Measurements from ENCODE around the gene NRIP2.

Gene NRIP2

GRCh38 chr12:2824541-2824940, 10.3 kb downstream of the NRIP2 start:
- Histone ChIP-seq H3K9ac (ENCODE audit: low read length) (no peak overlapping the region), H3K36me3 (replicated peaks; ENCODE audit: low read depth, low read length) (peaks cover 46% of the 10 kb centered on the region), H3K4me1 (ENCODE audit: low read length) (no peaks in the 10 kb centered on the region), H3K4me3 (ENCODE audit: low read length) (no peak overlapping the region), H2AFZ (ENCODE audit: low read depth, low read length) (no peak overlapping the region), H3K27me3 (ENCODE audit: low read depth, low read length) (no peaks in the 10 kb centered on the region), H4K20me1 (ENCODE audit: insufficient read depth, low read length) (no peaks in the 10 kb centered on the region), H3K79me2 (ENCODE audit: low read length) (no peaks in the 10 kb centered on the region), H3K9me3 (ENCODE audit: insufficient read depth, low read length) (no peaks in the 10 kb centered on the region), H3K4me2 (ENCODE audit: low read length) (no peak overlapping the region), H3K27ac (ENCODE audit: low read length) (no peak overlapping the region)
- TF ChIP-seq CTCF (IDR thresholded peaks at IDR 0.05; ENCODE audit: low read depth, low read length) (no peak), EZH2phosphoT487 (IDR thresholded peaks at IDR 0.05; ENCODE audit: low read depth) (no peak)

GRCh38 chr12:2823483-2823882, 11.4 kb downstream of the NRIP2 start:
- H3K9me3 ChIP-seq (ENCODE audit: insufficient read depth, low read length), result no peaks in the 10 kb centered on the region
- no peak overlapping the region for H3K4me3 ChIP-seq (ENCODE audit: low read length)
- H3K4me1 ChIP-seq (ENCODE audit: low read length), result no peaks in the 10 kb centered on the region
- no peaks in the 10 kb centered on the region for H3K27me3 ChIP-seq (ENCODE audit: low read depth, low read length)
- TF ChIP-seq EZH2phosphoT487 (IDR thresholded peaks at IDR 0.05; ENCODE audit: low read depth) (no peak), CTCF (IDR thresholded peaks at IDR 0.05; ENCODE audit: low read depth, low read length) (no peak)
- H2AFZ ChIP-seq (ENCODE audit: low read depth, low read length), result no peak overlapping the region
- no peaks in the 10 kb centered on the region for H4K20me1 ChIP-seq (ENCODE audit: insufficient read depth, low read length)
- H3K9ac ChIP-seq (ENCODE audit: low read length), result no peak overlapping the region
- H3K36me3 ChIP-seq (replicated peaks; ENCODE audit: low read depth, low read length), result peaks cover 46% of the 10 kb centered on the region
- no peak overlapping the region for H3K27ac ChIP-seq (ENCODE audit: low read length)
- no peaks in the 10 kb centered on the region for H3K79me2 ChIP-seq (ENCODE audit: low read length)
- no peak overlapping the region for H3K4me2 ChIP-seq (ENCODE audit: low read length)

GRCh38 chr12:2820432-2820831, 14.4 kb downstream of the NRIP2 start:
- no peak overlapping the region for H3K9ac ChIP-seq (ENCODE audit: low read length)
- no peaks in the 10 kb centered on the region for H4K20me1 ChIP-seq (ENCODE audit: insufficient read depth, low read length)
- no peak overlapping the region for H3K4me3 ChIP-seq (ENCODE audit: low read length)
- no peak overlapping the region for H3K4me2 ChIP-seq (ENCODE audit: low read length)
- H3K9me3 ChIP-seq (ENCODE audit: insufficient read depth, low read length), result no peaks in the 10 kb centered on the region
- H3K27ac ChIP-seq (ENCODE audit: low read length), result no peak overlapping the region
- no peaks in the 10 kb centered on the region for H3K27me3 ChIP-seq (ENCODE audit: low read depth, low read length)
- TF ChIP-seq EZH2phosphoT487 (IDR thresholded peaks at IDR 0.05; ENCODE audit: low read depth), result no peak
- TF ChIP-seq CTCF (IDR thresholded peaks at IDR 0.05; ENCODE audit: low read depth, low read length), result no peak
- no peak overlapping the region for H2AFZ ChIP-seq (ENCODE audit: low read depth, low read length)
- peaks cover 39% of the 10 kb centered on the region for H3K36me3 ChIP-seq (replicated peaks; ENCODE audit: low read depth, low read length)
- no peaks in the 10 kb centered on the region for H3K4me1 ChIP-seq (ENCODE audit: low read length)
- peaks cover 4% of the 10 kb centered on the region for H3K79me2 ChIP-seq (ENCODE audit: low read length)

- no peaks in the 10 kb centered on the region for H4K20me1 ChIP-seq (ENCODE audit: insufficient read depth, low read length)
- H3K9me3 ChIP-seq (ENCODE audit: insufficient read depth, low read length), result no peaks in the 10 kb centered on the region
- H3K4me3 ChIP-seq (ENCODE audit: low read length), result no peak overlapping the region
- TF ChIP-seq CTCF (IDR thresholded peaks at IDR 0.05; ENCODE audit: low read depth, low read length) (no peak), EZH2phosphoT487 (IDR thresholded peaks at IDR 0.05; ENCODE audit: low read depth) (no peak)
- no peaks in the 10 kb centered on the region for H3K27me3 ChIP-seq (ENCODE audit: low read depth, low read length)
- H3K36me3 ChIP-seq (replicated peaks; ENCODE audit: low read depth, low read length), result peaks cover 41% of the 10 kb centered on the region
- H3K4me2 ChIP-seq (ENCODE audit: low read length), result no peak overlapping the region
- H2AFZ ChIP-seq (ENCODE audit: low read depth, low read length), result no peak overlapping the region
- peaks cover 10% of the 10 kb centered on the region for H3K79me2 ChIP-seq (ENCODE audit: low read length)
- no peak overlapping the region for H3K9ac ChIP-seq (ENCODE audit: low read length)
- no peak overlapping the region for H3K27ac ChIP-seq (ENCODE audit: low read length)
- H3K4me1 ChIP-seq (ENCODE audit: low read length), result no peaks in the 10 kb centered on the region
Observed at GRCh38 chr12:2819810-2820209, 15.0 kb downstream of the NRIP2 start.

Data from OCI-LY3 (cell line).